Raji (cell line): Measurements from ENCODE around the gene TMEM209.

ENCODE experiments used
- POLR2A ChIP-seq: IDR thresholded peaks from 2 replicates; pipeline ENCODE4 v1.6.1; 2011; ENCODE audit warnings: low read depth, low read length, control low read depth; ENCODE audit not compliant: insufficient read depth

TMEM209 gene

GRCh38 chr7:130181263-130181605 is 24.0 kb downstream of the TMEM209 start:
- TF ChIP-seq POLR2A: no peak

GRCh38 chr7:130180571-130181262 is 24.5 kb downstream of the TMEM209 start:
- TF ChIP-seq POLR2A: no peak

GRCh38 chr7:130179631-130180030 is 25.6 kb downstream of the TMEM209 start:
- no peak for TF ChIP-seq POLR2A

GRCh38 chr7:130178251-130178650 is 27.0 kb downstream of the TMEM209 start:
- no peak for TF ChIP-seq POLR2A

GRCh38 chr7:130174237-130174959 is 30.8 kb downstream of the TMEM209 start:
- no peak for TF ChIP-seq POLR2A

- TF ChIP-seq POLR2A: no peak
These were observed 43.0 kb downstream of the TMEM209 start for GRCh38 chr7:130162196-130162595.

GRCh38 chr7:130160455-130160854 is 44.8 kb downstream of the TMEM209 start:
- TF ChIP-seq POLR2A: no peak

- no peak for TF ChIP-seq POLR2A
These were observed 45.2 kb downstream of the TMEM209 start for GRCh38 chr7:130160023-130160422.

GRCh38 chr7:130157700-130158099 is 47.5 kb downstream of the TMEM209 start:
- no peak for TF ChIP-seq POLR2A

GRCh38 chr7:130156140-130156539 is 49.1 kb downstream of the TMEM209 start:
- TF ChIP-seq POLR2A: no peak

GRCh38 chr7:130154501-130155317 is 50.5 kb downstream of the TMEM209 start:
- TF ChIP-seq POLR2A: no peak

GRCh38 chr7:130154131-130154500 is 51.1 kb downstream of the TMEM209 start:
- no peak for TF ChIP-seq POLR2A

- TF ChIP-seq POLR2A: no peak
These were observed 51.8 kb downstream of the TMEM209 start for GRCh38 chr7:130153211-130153908.

GRCh38 chr7:130152493-130153210 is 52.6 kb downstream of the TMEM209 start:
- TF ChIP-seq POLR2A: no peak
